K562 (cell line): ENCODE data around the gene ZSWIM8. TPM values are rescaled to one million over a fixed set of nuclear protein-coding genes. Genes with fewer than 3 reads are reported as not detected.
A peak's percentile ranks its signal among the peaks of the same experiment; 100 is the strongest.

ENCODE experiments used
- ATAC-seq: fragments of 200-7000 bp; cut with Tn5 transposase; 3 replicates; pipeline ENCODE4 v1.9.1; 2020; ENCODE audit warnings: moderate library complexity
- BruUV-seq: library from RNA; stranded (reverse); fragments of 400-500 nt; replicated peaks from 2 replicates; lab custom pipeline; 2021; lab: Mats Ljungman, UMichigan
- CTCF ChIA-PET: fragments of 300-600 bp; formaldehyde crosslinking; extraction: SDS; loops from one replicate; lab custom pipeline; 2021; ENCODE audit warnings: low intra/inter-chr PET ratio; lab: Yijun Ruan, JAX
- POLR2A ChIA-PET: fragments of 300-600, 350-650 bp; sonication (Branson Sonifier 250); formaldehyde crosslinking; extraction: SDS; loops from one replicate; lab custom pipeline; 2021; ENCODE audit warnings: antibody characterized with exemption, inconsistent platforms; lab: Yijun Ruan, JAX
- DNase-seq, 4 experiments: peaks; one replicate each; pipeline versions ENCODE4 v3.0.0 to v3.0.0-alpha.2; 2011 to 2018; ENCODE audit warnings: low spot score in 3 of 4, mixed read lengths in 3 of 4; ENCODE audit errors: extremely low read depth in 1 of 4
- FAIRE-seq: peaks from 2 replicates; lab custom pipeline; 2011; peaks lifted over from hg19 to GRCh38; lab: Jason Lieb, UNC
- H2AFZ ChIP-seq: 2 replicates; pipeline ENCODE4 v1.6.0; 2011; ENCODE audit warnings: low read depth, low read length, control low read depth, inconsistent platforms
- H3K27ac ChIP-seq: fragments of 200-600 bp; 3 replicates; pipeline ENCODE4 v1.8.0; 2011; ENCODE audit warnings: low read depth, mild to moderate bottlenecking, control low read depth, inconsistent platforms, low read length, moderate library complexity, mixed read lengths; ENCODE audit errors: extremely low read depth
- H3K27me3 ChIP-seq, 2 experiments: fragments of 300-600 bp in 1 of 2; 2 replicates in 1 of 2; 3 replicates in 1 of 2; pipeline versions ENCODE4 v1.6.0 to v1.8.0; 2011; ENCODE audit warnings: inconsistent platforms in 2 of 2, low read length in 2 of 2, mild to moderate bottlenecking in 1 of 2, mixed read lengths in 1 of 2, moderate library complexity in 1 of 2; ENCODE audit not compliant: control insufficient read depth in 2 of 2, insufficient read depth in 2 of 2
- H3K36me3 ChIP-seq: fragments of 300-600 bp; 3 replicates; pipeline ENCODE4 v1.8.0; 2011; ENCODE audit warnings: mild to moderate bottlenecking, low read length, inconsistent platforms; ENCODE audit not compliant: control insufficient read depth, insufficient read depth
- H3K4me1 ChIP-seq, 2 experiments: fragments of 200-600 bp in 1 of 2; replicated peaks in 1 of 2; 2 replicates in 1 of 2; 3 replicates in 1 of 2; pipeline versions ENCODE4 v1.5.1 to v1.8.0; 2011; ENCODE audit warnings: inconsistent platforms in 2 of 2, low read length in 2 of 2, mild to moderate bottlenecking in 1 of 2, mixed read lengths in 1 of 2, moderate library complexity in 1 of 2; ENCODE audit not compliant: control insufficient read depth in 2 of 2, insufficient read depth in 2 of 2
- H3K4me2 ChIP-seq: 2 replicates; pipeline ENCODE4 v1.6.1; 2011; ENCODE audit warnings: low read length, control low read depth, inconsistent platforms, mixed read lengths; ENCODE audit not compliant: insufficient read depth
- H3K4me3 ChIP-seq: fragments of 200-600 bp; sonication (generic), shearing (Covaris generic); 2 replicates; pipeline ENCODE4 v1.5.1; 2016; ENCODE audit warnings: control low read depth, inconsistent platforms
- H3K79me2 ChIP-seq: fragments of 200-600 bp; 3 replicates; pipeline ENCODE4 v1.8.0; 2011; ENCODE audit warnings: low read length, inconsistent platforms; ENCODE audit not compliant: control insufficient read depth, insufficient read depth
- H3K9ac ChIP-seq, 2 experiments: 2 replicates each; pipeline versions ENCODE4 v1.6.0 to v1.6.1; 2011; ENCODE audit warnings: low read depth in 2 of 2, low read length in 2 of 2, control low read depth in 1 of 2, inconsistent platforms in 1 of 2, mild to moderate bottlenecking in 1 of 2, mixed read lengths in 1 of 2; ENCODE audit not compliant: insufficient read depth in 1 of 2
- H3K9me1 ChIP-seq: one replicate; pipeline ENCODE4 v1.6.0; 2011; ENCODE audit warnings: inconsistent platforms, mild to moderate bottlenecking, low read length, moderate library complexity; ENCODE audit not compliant: control insufficient read depth, insufficient read depth
- H3K9me3 ChIP-seq: replicated peaks from 2 replicates; pipeline ENCODE4 v1.5.1; 2011; ENCODE audit warnings: low read depth, low read length, inconsistent platforms; ENCODE audit not compliant: control insufficient read depth, insufficient read depth
- H4K20me1 ChIP-seq: replicated peaks from 2 replicates; pipeline ENCODE4 v1.6.1; 2011; ENCODE audit warnings: low read length, inconsistent platforms, mixed read lengths; ENCODE audit not compliant: control insufficient read depth, insufficient read depth
- ATF7 ChIP-seq: fragments of 450-650 bp; IDR thresholded peaks from 2 replicates; pipeline ENCODE4 v1.7.1; 2014; ENCODE audit warnings: mild to moderate bottlenecking, moderate library complexity
- CHD1 ChIP-seq: fragments of 200-600 bp; sonication (generic); IDR thresholded peaks from one replicate; pipeline ENCODE4 v1.6.1; 2012; ENCODE audit warnings: mild to moderate bottlenecking, moderate library complexity, low read length, inconsistent platforms
- CREBBP ChIP-seq: IDR thresholded peaks from one replicate; pipeline ENCODE4 v1.6.1; 2012; ENCODE audit warnings: low read depth, mild to moderate bottlenecking, control low read depth, inconsistent platforms, low read length
- IRF2 ChIP-seq: sonication (generic); formaldehyde crosslinking; IDR thresholded peaks from 2 replicates; pipeline ENCODE4 v1.8.1; 2022; ENCODE audit warnings: mild to moderate bottlenecking, missing genetic modification reagents
- RUNX1 ChIP-seq: sonication (generic); IDR thresholded peaks from 2 replicates; pipeline ENCODE4 v1.6.1; 2016; ENCODE audit warnings: antibody characterized with exemption, low read depth
- SIN3A ChIP-seq, 2 experiments: fragments of 150-350 bp in 1 of 2; IDR thresholded peaks; 2 replicates each; pipeline ENCODE4 v1.6.1; 2011 to 2016; ENCODE audit warnings: borderline replicate concordance in 2 of 2, low read depth in 2 of 2, low read length in 2 of 2, mild to moderate bottlenecking in 2 of 2, moderate library complexity in 2 of 2; ENCODE audit not compliant: control insufficient read depth in 1 of 2
- TAF1 ChIP-seq: IDR thresholded peaks from 2 replicates; pipeline ENCODE4 v1.6.1; 2011; ENCODE audit warnings: mild to moderate bottlenecking, low read length, moderate library complexity; ENCODE audit not compliant: insufficient read depth, control insufficient read depth, severe bottlenecking; ENCODE audit errors: extremely low read depth
- TBP ChIP-seq: optimal IDR thresholded peaks from 2 replicates; pipeline ENCODE3; 2011; ENCODE audit warnings: low read depth, low read length, improper control_type of control experiment
- ZKSCAN1 ChIP-seq: fragments of 150-350 bp; IDR thresholded peaks from 2 replicates; pipeline ENCODE4 v1.6.1; 2016; ENCODE audit warnings: low read depth, low read length
- ZNF121 ChIP-seq: sonication (generic); formaldehyde crosslinking; conservative IDR thresholded peaks from 2 replicates; pipeline ENCODE4 v1.8.0; 2022; ENCODE audit warnings: missing genetic modification reagents
- WGBS: fragments of 100-300 bp; shearing (Covaris generic); methylation state at CpG from one replicate; pipeline ENCODE4 v1.1.6; 2016; ENCODE audit warnings: low coverage, mixed read lengths; ENCODE audit not compliant: insufficient coverage; ENCODE audit errors: missing lambda C conversion rate; 5-methylcytosine and 5-hydroxymethylcytosine counted together
- in situ Hi-C: fragments of 300-500 bp; cut with MboI; formaldehyde crosslinking; loops from 4 replicates; pipeline ENCODE4 v1.15.0; 2018; ENCODE audit warnings: inconsistent platforms, mixed read lengths
- intact Hi-C: fragments of 100-400 bp; cut with micrococcal nuclease; formaldehyde crosslinking; loops from 2 replicates; pipeline ENCODE4 v1.14.2; 2022
- polyA plus RNA-seq, 8 experiments: library from polyadenylated mRNA; depleted of rRNA in 4 of 8; stranded (reverse) in 5 of 8; unstranded in 3 of 8; fragments of >200 nt; fragmentation: Nextera tagmentation in 2 of 8; fragmentation: Illumina TruSeq in 1 of 8; extraction: Ambion mirVana in 2 of 8; extraction: Trizol in 1 of 8; gene quantifications; 2 replicates each; pipeline versions ENCODE4 v1.2.1 to v1.2.3, GENCODE V29; 2011 to 2014; ENCODE audit warnings: inconsistent platforms in 1 of 8, missing spikeins in 1 of 8
- total RNA-seq, 7 experiments: library from RNA; depleted of rRNA in 6 of 7; stranded (reverse); fragments of >200 nt in 6 of 7; fragmentation: Illumina TruSeq in 2 of 7; extraction: Trizol in 2 of 7; gene quantifications; 2 replicates each; pipeline versions ENCODE4 v1.2.1 to v1.2.3, GENCODE V29; 2011 to 2021; ENCODE audit warnings: low replicate concordance in 1 of 7
- TF ChIP-seq, protein P1 (sequence below), 2 experiments: fragments of 450-650 bp; formaldehyde crosslinking in 1 of 2; IDR thresholded peaks; 2 replicates each; pipeline versions ENCODE4 v1.4.0 to v1.6.1; 2014 to 2020; ENCODE audit warnings: mild to moderate bottlenecking in 2 of 2, borderline replicate concordance in 1 of 2, low read depth in 1 of 2
- TF ChIP-seq, protein P2 (sequence below): fragments of 450-650 bp; IDR thresholded peaks from 2 replicates; pipeline ENCODE4 v1.6.1; 2016; ENCODE audit warnings: missing biosample characterization, missing genetic modification characterization

Gene ZSWIM8
- total and polyA plus RNA-seq, 9 of the 15 experiments (the other 6 are each of a cell fraction or from before 2014, with no cell fraction given), result 5.6 to 47.8 (median 26.7) TPM

DNA sequence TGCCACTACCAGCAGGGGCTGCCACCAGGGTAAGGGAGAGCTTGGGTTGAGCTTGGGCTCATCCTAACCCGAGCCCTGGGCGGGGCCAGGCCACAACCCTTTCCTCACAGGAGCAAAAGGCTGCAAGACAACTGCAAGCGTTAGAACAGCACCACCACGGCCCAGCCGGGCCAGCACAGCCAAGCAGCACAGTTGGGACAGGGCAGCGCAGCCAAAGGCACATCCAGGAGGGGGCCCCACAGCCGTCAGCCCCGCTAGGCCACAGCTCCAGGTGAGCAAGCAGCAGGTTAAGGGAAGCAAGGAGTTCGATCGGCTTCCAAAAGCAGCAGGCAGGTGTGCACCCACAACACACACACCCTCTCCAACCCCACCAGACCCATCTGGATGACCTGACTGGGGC is 33.0 kb downstream of the ZSWIM8 start:
- no peak overlapping the region for H2AFZ ChIP-seq
- H3K4me2 ChIP-seq, result peak overlapping the region; percentile 0; the same call in 1 of the 2 replicates
- no peak overlapping the region for H3K27ac ChIP-seq
- no peaks in the 10 kb centered on the region for H3K9me1 ChIP-seq
- no peaks in the 10 kb centered on the region for H3K27me3 ChIP-seq
- no peaks in the 10 kb centered on the region; the same call in 2 of the 3 replicates for H3K79me2 ChIP-seq
- H3K9ac ChIP-seq, result peak overlapping the region in 1 of 2 experiments; percentile 79; a peak in 2 of 4 replicates
- H3K9me3 ChIP-seq, result no peaks in the 10 kb centered on the region
- BruUV-seq, result no TSS peak
- H3K4me1 ChIP-seq, result peaks cover 39 to 42% of the 10 kb centered on the region in 2 experiments
- in situ Hi-C loops (no loop called here), intact Hi-C loops (no loop called here)
- no peaks in the 10 kb centered on the region for H4K20me1 ChIP-seq
- DNase-seq (peak in 3 of 4 experiments; percentile 31 to 43 (median 41)), FAIRE-seq (no peak), ATAC-seq (peak; percentile 75)
- 76% methylated on average over 10 of the region's 10 CpGs for WGBS
- POLR2A ChIA-PET, result interaction anchor here (0.5 to 1.5 kb wide), 8 partner anchors 8 to 417 kb away, joined by 3 to 7 read pairs (median 3); no protein-coding TSS in a partner anchor
- H3K36me3 ChIP-seq, result peaks cover 43% of the 10 kb centered on the region; the same call in 2 of the 3 replicates
- no peak overlapping the region for H3K4me3 ChIP-seq
- CTCF ChIA-PET, result no interaction called here
- TF ChIP-seq SIN3A (IDR thresholded peaks at IDR 0.05; ENCODE audit: borderline replicate concordance in 2 of 2, control insufficient read depth in 1 of 2, low read depth in 2 of 2, low read length in 2 of 2), result no peak
- TF ChIP-seq ZKSCAN1, result no peak
- no peak for TF ChIP-seq CHD1
- no peak for TF ChIP-seq IRF2 (CRISPR knock-in tag)
- TF ChIP-seq RUNX1, result no peak
- TF ChIP-seq, protein P1, sequence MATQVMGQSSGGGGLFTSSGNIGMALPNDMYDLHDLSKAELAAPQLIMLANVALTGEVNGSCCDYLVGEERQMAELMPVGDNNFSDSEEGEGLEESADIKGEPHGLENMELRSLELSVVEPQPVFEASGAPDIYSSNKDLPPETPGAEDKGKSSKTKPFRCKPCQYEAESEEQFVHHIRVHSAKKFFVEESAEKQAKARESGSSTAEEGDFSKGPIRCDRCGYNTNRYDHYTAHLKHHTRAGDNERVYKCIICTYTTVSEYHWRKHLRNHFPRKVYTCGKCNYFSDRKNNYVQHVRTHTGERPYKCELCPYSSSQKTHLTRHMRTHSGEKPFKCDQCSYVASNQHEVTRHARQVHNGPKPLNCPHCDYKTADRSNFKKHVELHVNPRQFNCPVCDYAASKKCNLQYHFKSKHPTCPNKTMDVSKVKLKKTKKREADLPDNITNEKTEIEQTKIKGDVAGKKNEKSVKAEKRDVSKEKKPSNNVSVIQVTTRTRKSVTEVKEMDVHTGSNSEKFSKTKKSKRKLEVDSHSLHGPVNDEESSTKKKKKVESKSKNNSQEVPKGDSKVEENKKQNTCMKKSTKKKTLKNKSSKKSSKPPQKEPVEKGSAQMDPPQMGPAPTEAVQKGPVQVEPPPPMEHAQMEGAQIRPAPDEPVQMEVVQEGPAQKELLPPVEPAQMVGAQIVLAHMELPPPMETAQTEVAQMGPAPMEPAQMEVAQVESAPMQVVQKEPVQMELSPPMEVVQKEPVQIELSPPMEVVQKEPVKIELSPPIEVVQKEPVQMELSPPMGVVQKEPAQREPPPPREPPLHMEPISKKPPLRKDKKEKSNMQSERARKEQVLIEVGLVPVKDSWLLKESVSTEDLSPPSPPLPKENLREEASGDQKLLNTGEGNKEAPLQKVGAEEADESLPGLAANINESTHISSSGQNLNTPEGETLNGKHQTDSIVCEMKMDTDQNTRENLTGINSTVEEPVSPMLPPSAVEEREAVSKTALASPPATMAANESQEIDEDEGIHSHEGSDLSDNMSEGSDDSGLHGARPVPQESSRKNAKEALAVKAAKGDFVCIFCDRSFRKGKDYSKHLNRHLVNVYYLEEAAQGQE (IDR thresholded peaks at IDR 0.05; ENCODE audit: borderline replicate concordance), result no peak
- TF ChIP-seq, protein P1 (CRISPR knock-in tag; IDR thresholded peaks at IDR 0.05; ENCODE audit: low read depth), result 0 out of 2 replicates have a peak, but pooled peaks have one; percentile 13
- no peak for TF ChIP-seq ATF7
- TF ChIP-seq ZNF121 (CRISPR knock-in tag), result peak; percentile 75; the same call in 1 of the 2 replicates
- TF ChIP-seq, protein P2, sequence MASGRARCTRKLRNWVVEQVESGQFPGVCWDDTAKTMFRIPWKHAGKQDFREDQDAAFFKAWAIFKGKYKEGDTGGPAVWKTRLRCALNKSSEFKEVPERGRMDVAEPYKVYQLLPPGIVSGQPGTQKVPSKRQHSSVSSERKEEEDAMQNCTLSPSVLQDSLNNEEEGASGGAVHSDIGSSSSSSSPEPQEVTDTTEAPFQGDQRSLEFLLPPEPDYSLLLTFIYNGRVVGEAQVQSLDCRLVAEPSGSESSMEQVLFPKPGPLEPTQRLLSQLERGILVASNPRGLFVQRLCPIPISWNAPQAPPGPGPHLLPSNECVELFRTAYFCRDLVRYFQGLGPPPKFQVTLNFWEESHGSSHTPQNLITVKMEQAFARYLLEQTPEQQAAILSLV, result no peak
- no peak for TF ChIP-seq TAF1
- no peak for TF ChIP-seq CREBBP
- no peak for TF ChIP-seq TBP
